NT2/D1 (cell line): ENCODE measurements around the gene FBXL14.

ENCODE experiments used
- SUZ12 ChIP-seq: IDR thresholded peaks from 2 replicates; pipeline ENCODE4 v1.6.1; 2011; ENCODE audit not compliant: insufficient read length, insufficient read depth; ENCODE audit errors: extremely low read depth
- YY1 ChIP-seq: IDR thresholded peaks from 2 replicates; pipeline ENCODE4 v1.6.1; 2011; ENCODE audit not compliant: insufficient read length, insufficient read depth
- ZNF274 ChIP-seq: IDR thresholded peaks from 2 replicates; pipeline ENCODE4 v1.6.1; 2011; ENCODE audit warnings: mild to moderate bottlenecking, low read depth, low read length

GRCh38 chr12:1527789-1528188, 66.6 kb downstream of the FBXL14 start:
- TF ChIP-seq YY1 (no peak), SUZ12 (no peak), ZNF274 (no peak)
